Neural crest cell (in vitro differentiated cells): ENCODE data around the gene MBOAT2. TPM values are rescaled to one million over a fixed set of nuclear protein-coding genes. Genes with fewer than 3 reads are reported as not detected.

Experiments
- DNase-seq: peaks from one replicate; pipeline ENCODE4 v3.0.0; 2021; ENCODE audit warnings: low read depth, mixed read lengths, low spot score
- H3K27ac Mint-ChIP-seq: one replicate; pipeline ENCODE4 v1.8.0; 2021; ENCODE audit warnings: mild to moderate bottlenecking, mixed read lengths; ENCODE audit not compliant: unreplicated experiment
- H3K27me3 Mint-ChIP-seq: 2 replicates; pipeline ENCODE4 v1.8.0; 2021; ENCODE audit warnings: low read depth, mild to moderate bottlenecking, mixed read lengths
- H3K36me3 Mint-ChIP-seq: 2 replicates; pipeline ENCODE4 v1.8.0; 2021; ENCODE audit warnings: low read depth, mild to moderate bottlenecking, mixed read lengths
- H3K4me1 Mint-ChIP-seq: 2 replicates; pipeline ENCODE4 v1.8.0; 2021; ENCODE audit warnings: mixed read lengths
- H3K4me3 Mint-ChIP-seq: one replicate; pipeline ENCODE4 v1.8.0; 2021; ENCODE audit warnings: mild to moderate bottlenecking, mixed read lengths
- H3K9me3 Mint-ChIP-seq: 2 replicates; pipeline ENCODE4 v1.8.0; 2021; ENCODE audit warnings: mixed read lengths
- CTCF ChIP-seq: fragments of 200-600 bp; sonication (generic); conservative IDR thresholded peaks from 2 replicates; pipeline ENCODE4 v1.5.0; 2021; ENCODE audit warnings: antibody characterized with exemption, mild to moderate bottlenecking
- total RNA-seq: library from RNA; stranded (reverse); gene quantifications from 2 replicates; pipeline ENCODE4 v1.2.1, GENCODE V29; 2021

Gene MBOAT2
- total RNA-seq, 1 donor from 2014 or later, result 53.1 TPM

- H3K4me3 Mint-ChIP-seq, result no peak overlapping the region
- no peaks in the 10 kb centered on the region for H3K36me3 Mint-ChIP-seq
- no peaks in the 10 kb centered on the region for H3K9me3 Mint-ChIP-seq
- no peak for DNase-seq
- H3K4me1 Mint-ChIP-seq, result peaks cover 28% of the 10 kb centered on the region
- no peak overlapping the region for H3K27ac Mint-ChIP-seq
- TF ChIP-seq CTCF, result no peak
- H3K27me3 Mint-ChIP-seq, result no peaks in the 10 kb centered on the region
Observed at GRCh38 chr2:8993196-8993901, 10.1 kb downstream of the MBOAT2 start.

DNA sequence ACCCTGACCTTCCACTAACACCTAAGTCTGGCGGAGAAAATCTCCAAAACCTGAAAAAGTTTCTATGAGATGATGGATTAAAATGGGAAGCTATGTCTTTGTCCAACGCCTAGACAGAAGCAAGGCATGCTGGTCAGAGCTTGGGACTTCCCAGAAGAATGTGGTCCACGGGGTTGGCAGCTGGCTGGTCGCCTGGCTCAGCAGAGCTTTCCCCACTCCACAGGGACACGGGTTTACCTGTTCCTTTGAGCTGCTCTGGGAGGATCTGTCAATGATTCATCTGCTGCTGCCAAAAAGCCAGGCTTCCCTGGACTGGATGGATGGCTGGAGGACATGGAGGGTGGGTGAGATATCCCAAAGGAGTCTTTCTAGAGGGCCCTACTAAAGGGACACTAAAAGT, 10.8 kb downstream of the MBOAT2 start:
- no peak for TF ChIP-seq CTCF
- Mint-ChIP-seq H3K27ac (no peak overlapping the region), H3K36me3 (no peaks in the 10 kb centered on the region), H3K4me3 (no peak overlapping the region), H3K27me3 (no peaks in the 10 kb centered on the region), H3K4me1 (peaks cover 23% of the 10 kb centered on the region), H3K9me3 (no peaks in the 10 kb centered on the region)
- no peak for DNase-seq

GRCh38 chr2:8989536-8990079, 13.9 kb downstream of the MBOAT2 start:
- no peak overlapping the region for H3K4me3 Mint-ChIP-seq
- H3K27ac Mint-ChIP-seq, result no peak overlapping the region
- peaks cover 2% of the 10 kb centered on the region for H3K36me3 Mint-ChIP-seq
- no peaks in the 10 kb centered on the region for H3K27me3 Mint-ChIP-seq
- no peak for DNase-seq
- peaks cover 26% of the 10 kb centered on the region for H3K4me1 Mint-ChIP-seq
- H3K9me3 Mint-ChIP-seq, result peaks cover 2% of the 10 kb centered on the region
- TF ChIP-seq CTCF, result no peak

DNA sequence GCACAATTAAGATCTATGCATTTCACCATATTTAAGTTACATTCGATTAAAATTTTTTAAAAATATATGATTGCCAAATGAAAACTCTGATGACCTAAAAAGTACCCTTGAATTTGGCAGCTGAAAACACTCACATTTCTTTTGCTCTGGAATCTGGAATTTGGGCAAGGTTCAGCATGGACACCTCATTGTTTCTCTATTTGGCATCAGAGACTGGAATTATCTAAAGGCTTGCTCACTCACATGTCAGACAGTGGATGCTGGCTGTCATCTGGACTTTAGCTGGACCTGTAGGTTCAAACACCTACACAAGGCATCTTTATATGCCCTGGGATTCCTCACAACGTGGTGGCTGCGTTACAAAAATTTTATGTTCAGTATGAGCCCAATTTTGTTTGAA, 16.1 kb downstream of the MBOAT2 start:
- H3K27ac Mint-ChIP-seq, result no peak overlapping the region
- peaks cover 2% of the 10 kb centered on the region for H3K36me3 Mint-ChIP-seq
- peaks cover 41% of the 10 kb centered on the region for H3K4me1 Mint-ChIP-seq
- no peak overlapping the region for H3K4me3 Mint-ChIP-seq
- H3K9me3 Mint-ChIP-seq, result peaks cover 2% of the 10 kb centered on the region
- no peaks in the 10 kb centered on the region for H3K27me3 Mint-ChIP-seq
- no peak for TF ChIP-seq CTCF
- DNase-seq, result no peak

DNA sequence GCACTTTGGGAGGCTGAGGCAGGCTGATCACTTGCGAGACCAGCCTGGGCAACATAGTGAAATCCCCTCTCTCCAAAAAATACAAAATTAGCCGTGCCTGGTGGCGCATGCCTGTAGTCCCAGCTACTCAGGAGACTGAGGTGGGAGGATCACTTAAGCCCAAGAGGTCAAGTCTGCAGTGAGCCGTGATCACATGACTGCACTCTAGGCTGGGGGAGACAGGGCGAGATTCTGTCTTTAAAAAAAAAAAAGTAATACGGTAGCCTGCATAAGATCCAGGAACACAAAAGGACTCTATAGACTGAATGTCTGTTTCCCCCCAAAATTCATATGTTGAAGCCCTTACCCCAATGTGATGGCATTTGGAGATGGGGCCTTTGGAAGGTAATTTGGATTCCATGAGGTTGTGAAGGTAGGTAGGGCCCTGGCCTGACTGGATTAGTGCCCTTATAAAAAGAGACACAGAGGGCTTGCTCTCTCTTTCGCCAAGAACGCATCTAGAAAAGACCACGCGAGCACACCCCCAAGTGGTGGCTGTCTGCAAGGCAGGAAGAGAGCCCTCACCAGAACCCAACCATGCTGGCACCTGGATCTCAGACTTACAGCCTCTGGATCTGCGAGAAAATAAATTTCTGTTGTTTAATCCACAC, 17.0 kb downstream of the MBOAT2 start:
- Mint-ChIP-seq H3K36me3 (peaks cover 2% of the 10 kb centered on the region), H3K4me3 (no peak overlapping the region), H3K27ac (no peak overlapping the region), H3K9me3 (peaks cover 2% of the 10 kb centered on the region), H3K4me1 (peaks cover 50% of the 10 kb centered on the region), H3K27me3 (no peaks in the 10 kb centered on the region)
- TF ChIP-seq CTCF, result peak; percentile 48
- DNase-seq, result peak; percentile 23
